GM10266 (cell line): ENCODE data around the gene SREK1IP1.

Source experiments
- DNase-seq: peaks from one replicate; pipeline ENCODE4 v3.0.0; 2012; ENCODE audit errors: extremely low spot score
- TF ChIP-seq, protein P1 (sequence below): IDR thresholded peaks from 2 replicates; pipeline ENCODE4 v1.5.1; 2012; ENCODE audit warnings: mild to moderate bottlenecking, low read depth; ENCODE audit not compliant: control insufficient read depth, insufficient read depth; ENCODE audit errors: missing control alignments

SREK1IP1 gene

DNA sequence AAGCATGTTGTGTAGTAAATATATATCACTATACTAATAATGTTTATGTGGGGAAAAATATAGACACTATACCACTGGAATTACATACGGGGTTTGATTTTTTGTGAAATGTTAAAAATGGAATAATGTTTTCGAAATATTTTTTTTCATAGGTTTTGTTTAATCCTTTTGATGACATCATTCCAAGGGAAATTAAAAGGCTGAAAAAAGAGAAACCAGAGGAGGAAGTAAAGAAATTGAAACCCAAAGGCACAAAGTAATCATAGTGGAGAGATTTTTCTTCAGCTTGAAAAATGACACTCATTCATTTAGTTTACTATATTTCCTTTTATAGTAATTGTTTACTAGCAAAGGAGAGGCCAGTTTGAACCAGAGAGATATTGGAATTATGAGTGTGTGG is 17.9 kb upstream of the SREK1IP1 start:
- TF ChIP-seq, protein P1, sequence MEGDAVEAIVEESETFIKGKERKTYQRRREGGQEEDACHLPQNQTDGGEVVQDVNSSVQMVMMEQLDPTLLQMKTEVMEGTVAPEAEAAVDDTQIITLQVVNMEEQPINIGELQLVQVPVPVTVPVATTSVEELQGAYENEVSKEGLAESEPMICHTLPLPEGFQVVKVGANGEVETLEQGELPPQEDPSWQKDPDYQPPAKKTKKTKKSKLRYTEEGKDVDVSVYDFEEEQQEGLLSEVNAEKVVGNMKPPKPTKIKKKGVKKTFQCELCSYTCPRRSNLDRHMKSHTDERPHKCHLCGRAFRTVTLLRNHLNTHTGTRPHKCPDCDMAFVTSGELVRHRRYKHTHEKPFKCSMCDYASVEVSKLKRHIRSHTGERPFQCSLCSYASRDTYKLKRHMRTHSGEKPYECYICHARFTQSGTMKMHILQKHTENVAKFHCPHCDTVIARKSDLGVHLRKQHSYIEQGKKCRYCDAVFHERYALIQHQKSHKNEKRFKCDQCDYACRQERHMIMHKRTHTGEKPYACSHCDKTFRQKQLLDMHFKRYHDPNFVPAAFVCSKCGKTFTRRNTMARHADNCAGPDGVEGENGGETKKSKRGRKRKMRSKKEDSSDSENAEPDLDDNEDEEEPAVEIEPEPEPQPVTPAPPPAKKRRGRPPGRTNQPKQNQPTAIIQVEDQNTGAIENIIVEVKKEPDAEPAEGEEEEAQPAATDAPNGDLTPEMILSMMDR = no peak

DNA sequence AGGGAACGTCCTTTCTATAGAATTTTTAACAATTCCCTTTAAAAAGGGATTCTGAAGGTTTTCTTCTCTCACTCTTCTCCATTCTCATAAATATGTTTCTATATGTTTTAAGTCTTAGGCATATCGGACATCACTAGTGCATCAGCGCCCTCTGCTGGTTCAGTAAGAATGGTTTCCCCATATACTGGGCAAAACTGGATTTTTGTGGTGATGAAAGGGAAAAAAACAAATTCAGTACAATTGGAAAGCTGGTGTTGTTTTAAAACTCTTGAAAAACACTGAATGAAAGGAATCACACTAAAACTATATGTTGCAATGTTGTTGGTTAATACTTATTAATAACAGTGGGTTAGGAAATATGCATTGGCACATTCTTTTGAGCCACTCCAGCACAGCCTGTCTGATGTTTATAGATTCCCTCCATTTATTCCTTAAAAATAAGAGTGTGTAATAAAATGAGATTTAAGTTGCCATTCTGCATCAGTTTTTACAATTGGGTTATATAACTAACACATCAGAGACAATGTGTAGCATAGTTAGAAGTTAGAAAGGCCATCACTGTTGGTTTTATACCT is 16.0 kb upstream of the SREK1IP1 start:
- TF ChIP-seq, protein P1 = peak; percentile 82
- peak; percentile 7 for DNase-seq

More for the DNA sequence above, 17.9 kb upstream of the SREK1IP1 start:
- DNase-seq = no peak

DNA sequence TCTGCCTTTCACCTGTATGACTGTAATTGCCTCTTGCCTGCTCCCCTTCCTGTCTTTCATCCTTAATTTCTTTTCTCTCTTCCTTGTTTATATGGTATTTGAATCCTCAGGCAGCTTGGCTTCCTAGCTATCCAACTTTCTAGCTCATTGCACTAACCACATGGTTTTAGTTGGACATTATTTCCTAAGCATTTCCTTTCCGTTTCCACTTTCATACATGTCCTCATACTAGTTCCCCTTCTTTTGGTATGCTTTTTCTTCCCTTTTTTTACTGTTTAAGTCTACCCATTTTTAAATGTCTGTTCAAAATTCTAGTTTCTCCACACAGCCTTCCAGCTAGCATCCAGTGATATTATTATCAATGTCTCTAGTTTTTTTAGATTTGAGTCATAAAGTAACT is 6.8 kb upstream of the SREK1IP1 start:
- DNase-seq = no peak
- TF ChIP-seq, protein P1 = no peak

DNA sequence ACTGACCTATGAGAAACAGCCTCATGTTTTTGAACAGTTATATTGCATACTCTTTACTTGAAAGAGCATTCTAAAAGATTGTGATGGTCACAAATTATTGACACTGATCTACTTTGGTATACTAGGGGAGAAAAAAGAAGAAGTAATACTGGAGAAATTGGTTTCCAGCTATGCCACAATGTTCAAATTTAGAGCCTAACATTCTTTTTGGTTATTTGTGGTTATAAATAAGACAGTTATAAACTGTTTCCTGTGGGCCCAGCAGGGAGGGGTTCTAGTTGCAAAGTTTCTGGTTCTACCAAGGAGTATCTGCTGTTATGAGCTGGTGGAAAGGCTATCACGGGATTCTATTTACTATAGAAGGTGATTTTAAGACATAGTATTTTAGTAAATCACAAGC is 5.0 kb upstream of the SREK1IP1 start:
- DNase-seq = peak; percentile 5

DNA sequence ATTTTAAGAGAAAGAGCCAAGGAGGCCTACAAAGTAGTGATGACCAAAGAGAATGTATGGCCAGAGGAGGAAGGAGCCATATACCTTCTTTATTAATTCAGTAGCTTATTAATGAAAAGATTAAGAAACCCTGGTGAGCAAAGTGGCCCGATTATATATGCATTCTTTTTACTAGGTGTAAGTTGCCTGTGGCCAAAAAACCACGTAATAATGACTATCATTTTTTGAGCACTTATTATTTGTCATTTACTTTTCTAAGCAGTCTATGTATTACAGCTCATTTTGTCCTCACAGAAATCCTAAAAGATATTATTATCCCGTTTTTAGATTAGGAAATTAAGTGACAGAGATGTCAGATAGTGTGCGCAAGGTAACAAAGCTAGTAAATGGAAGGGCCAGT is 3.2 kb upstream of the SREK1IP1 start:
- TF ChIP-seq, protein P1 = no peak

More for the DNA sequence above, 5.0 kb upstream of the SREK1IP1 start:
- TF ChIP-seq, protein P1 = no peak

DNA sequence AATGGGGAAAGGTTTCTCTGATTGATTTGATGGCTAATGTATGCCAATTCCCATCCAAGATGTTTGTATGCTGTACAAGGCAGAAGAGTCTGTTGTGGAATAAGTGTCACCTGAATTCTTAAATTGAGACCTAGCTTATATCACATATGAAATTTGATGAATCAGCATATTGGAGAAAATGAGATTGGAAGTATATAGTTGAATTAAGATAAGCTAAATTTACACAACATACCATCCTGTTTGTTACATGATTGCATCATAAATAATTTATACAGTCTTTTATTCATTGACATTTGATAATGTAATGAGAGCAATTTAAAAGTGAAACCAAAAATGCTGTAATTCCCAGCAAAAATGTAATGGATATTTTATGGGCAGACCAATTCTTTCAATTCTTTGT is 1.4 kb upstream of the SREK1IP1 start:
- no peak for DNase-seq
- TF ChIP-seq, protein P1 = no peak

More for the DNA sequence above, 3.2 kb upstream of the SREK1IP1 start:
- DNase-seq = no peak

DNA sequence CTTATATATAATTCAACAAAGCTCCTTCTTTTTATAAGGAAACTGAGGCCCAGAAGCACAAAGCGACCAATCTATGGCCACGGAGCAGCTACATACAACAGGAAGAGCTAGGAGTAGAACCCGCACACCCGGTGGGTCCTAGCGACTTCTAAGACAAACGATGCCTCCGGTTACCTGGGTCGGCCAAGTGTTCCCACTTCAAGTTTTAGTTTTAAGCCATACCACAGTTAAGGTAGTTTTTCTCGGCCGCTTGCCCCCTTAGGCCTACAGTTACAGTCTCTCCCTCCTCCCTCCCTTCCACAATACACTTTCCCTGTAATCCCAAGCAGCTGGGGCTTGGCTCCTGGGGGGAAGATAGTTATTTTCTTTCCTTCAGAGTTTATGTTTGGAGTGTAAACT is 533 bp downstream of the SREK1IP1 start:
- TF ChIP-seq, protein P1 = no peak

More for the DNA sequence above, 533 bp downstream of the SREK1IP1 start:
- peak; percentile 5 for DNase-seq
